Heart left ventricle (tissue), 13 donors: ENCODE measurements around the gene NCK2.

ENCODE experiments used
- CTCF ChIP-seq, 12 donors: fragments of 200-600 bp; sonication (generic) in 4 of 12; IDR thresholded peaks; one replicate each; pipeline versions ENCODE4 v1.5.0 to v1.8.0; 2018 to 2022; ENCODE audit warnings: antibody characterized with exemption in 12 of 12, mild to moderate bottlenecking in 5 of 12
- POLR2A ChIP-seq, 2 donors: fragments of 450-650 bp; IDR thresholded peaks; one replicate each; pipeline ENCODE4 v1.6.1; 2017; ENCODE audit warnings: antibody characterized with exemption in 2 of 2, mild to moderate bottlenecking in 2 of 2, moderate library complexity in 2 of 2
- donor health status: ischemic (EF 13 %, LVEDD 7.1; RV severe dilation, severe dysfunction).
- donor health status: DM: no; HTN: yes; CAD: no.
- donor health status: DM: no; HTN: no; CAD: no.
- donor health status: ischemic (EF 25% LVEDD 6.9; RV normal size, moderate dysfunction).
- donor health status: ischemic (EF 25% LVEDD 5.7; RV mildly dilated, moderate dysfunction).
- donor health status: ischemic (EF 35%, LVEDD 5.7; RV mildly dilated, moderate dysfunction).
- donor health status: nonischemic (EF 11% LVEDD 7.7; RV severe dilation, severe dysfunction).
- donor health status: DM: yes; HTN: yes; CAD: no.
- donor health status: PGD.
- donor health status: ischemic (EF 29% LVEDD 5.4; RV normal size, mild dysfunction).
- donor health status: nonischemic (EF 23%, LVEDD 6.1; RV moderate dilation, normal function).

- TF ChIP-seq CTCF (IDR thresholded peaks at IDR 0.05) (peak in 1 of 12 donors; percentile 28), POLR2A (IDR thresholded peaks at IDR 0.05) (no peak)
Observed at GRCh38 chr2:105812180-105813044, 67.7 kb downstream of the NCK2 start.
